GM23338 (cell line): ENCODE data around the gene LRWD1.

ENCODE experiments used
- CREB1 ChIP-seq: fragments of 250-450 bp; sonication (Bioruptor Pico); IDR thresholded peaks from 2 replicates; pipeline ENCODE4 v1.5.0; 2020; ENCODE audit warnings: low read depth, mild to moderate bottlenecking, moderate library complexity
- CTCF ChIP-seq, 2 experiments: fragments of 200-600 bp in 1 of 2; sonication (generic) in 1 of 2; conservative IDR thresholded peaks; 2 replicates each; pipeline versions ENCODE4 v1.5.1 to v1.6.1; 2016 to 2017; ENCODE audit warnings: antibody characterized with exemption in 2 of 2, low read depth in 2 of 2, mild to moderate bottlenecking in 2 of 2, moderate library complexity in 1 of 2
- EZH2 ChIP-seq: fragments of 200-600 bp; sonication (generic); IDR thresholded peaks from one replicate; pipeline ENCODE4 v1.8.0; 2017; ENCODE audit warnings: antibody characterized with exemption, mild to moderate bottlenecking, low read depth; ENCODE audit not compliant: unreplicated experiment
- EZH2phosphoT487 ChIP-seq: fragments of 200-600 bp; sonication (generic); IDR thresholded peaks from one replicate; pipeline ENCODE4 v1.8.1; 2018; ENCODE audit warnings: antibody characterized with exemption; ENCODE audit not compliant: unreplicated experiment
- JUNB ChIP-seq: IDR thresholded peaks from one replicate; pipeline ENCODE4 v1.6.1; 2016; ENCODE audit warnings: antibody characterized with exemption; ENCODE audit not compliant: unreplicated experiment
- NANOG ChIP-seq: IDR thresholded peaks from 2 replicates; pipeline ENCODE4 v1.6.1; 2016; ENCODE audit warnings: antibody characterized with exemption, borderline replicate concordance
- POLR2AphosphoS5 ChIP-seq: IDR thresholded peaks from 2 replicates; pipeline ENCODE4 v1.6.1; 2016; ENCODE audit warnings: antibody characterized with exemption, low read depth
- ZNF331 ChIP-seq: fragments of 250-450 bp; sonication (Bioruptor Pico); IDR thresholded peaks from 2 replicates; pipeline ENCODE4 v1.5.0; 2020; ENCODE audit warnings: low read depth, mild to moderate bottlenecking, moderate library complexity
- ZNF462 ChIP-seq: fragments of 250-450 bp; sonication (Bioruptor Pico); IDR thresholded peaks from 2 replicates; pipeline ENCODE4 v1.5.0; 2020; ENCODE audit warnings: mild to moderate bottlenecking, moderate library complexity
- TF ChIP-seq, protein P1 (sequence below): IDR thresholded peaks from one replicate; pipeline ENCODE4 v1.6.1; 2018; ENCODE audit warnings: antibody characterized with exemption; ENCODE audit not compliant: unreplicated experiment

DNA sequence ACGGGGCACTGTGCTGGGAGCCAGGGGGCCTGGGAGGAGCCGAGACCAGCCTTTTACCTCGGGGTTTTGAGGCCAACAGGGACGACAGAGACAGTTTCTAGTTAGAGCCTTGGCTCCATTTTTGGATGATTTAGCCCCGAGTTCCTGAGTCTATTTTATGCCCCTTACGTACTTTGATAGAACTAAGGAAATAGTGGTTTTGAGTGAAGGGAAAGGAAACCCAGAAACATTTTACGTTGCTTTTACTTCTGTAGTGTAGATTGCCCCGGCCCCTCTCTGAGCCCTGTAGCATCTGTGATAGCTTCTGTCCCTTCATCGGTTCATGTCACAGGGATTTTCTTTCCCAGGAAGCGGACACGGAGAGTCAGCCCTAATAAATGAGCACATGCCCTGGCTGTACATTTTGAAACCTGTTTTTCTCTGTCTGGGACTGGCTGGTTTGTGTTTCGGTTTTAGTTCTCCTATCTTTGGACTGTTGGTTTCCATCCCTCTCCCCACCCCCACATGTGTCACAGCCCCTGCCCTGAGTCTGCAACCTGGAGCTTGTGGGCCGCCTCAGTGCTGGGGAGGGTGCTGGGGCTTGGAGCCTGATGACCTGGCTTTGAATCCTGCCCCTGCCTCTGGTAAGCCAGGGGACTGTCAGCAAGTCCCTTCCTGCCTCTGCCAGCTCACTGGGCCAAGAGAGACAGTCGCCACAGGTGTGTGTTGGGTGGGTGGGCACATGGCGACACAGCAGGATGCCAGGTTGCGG is 38.3 kb upstream of the LRWD1 start:
- no peak for TF ChIP-seq CTCF (conservative IDR thresholded peaks at IDR 0.05; ENCODE audit: low read depth in 2 of 2)
- no peak for TF ChIP-seq EZH2phosphoT487
- TF ChIP-seq, protein P1, sequence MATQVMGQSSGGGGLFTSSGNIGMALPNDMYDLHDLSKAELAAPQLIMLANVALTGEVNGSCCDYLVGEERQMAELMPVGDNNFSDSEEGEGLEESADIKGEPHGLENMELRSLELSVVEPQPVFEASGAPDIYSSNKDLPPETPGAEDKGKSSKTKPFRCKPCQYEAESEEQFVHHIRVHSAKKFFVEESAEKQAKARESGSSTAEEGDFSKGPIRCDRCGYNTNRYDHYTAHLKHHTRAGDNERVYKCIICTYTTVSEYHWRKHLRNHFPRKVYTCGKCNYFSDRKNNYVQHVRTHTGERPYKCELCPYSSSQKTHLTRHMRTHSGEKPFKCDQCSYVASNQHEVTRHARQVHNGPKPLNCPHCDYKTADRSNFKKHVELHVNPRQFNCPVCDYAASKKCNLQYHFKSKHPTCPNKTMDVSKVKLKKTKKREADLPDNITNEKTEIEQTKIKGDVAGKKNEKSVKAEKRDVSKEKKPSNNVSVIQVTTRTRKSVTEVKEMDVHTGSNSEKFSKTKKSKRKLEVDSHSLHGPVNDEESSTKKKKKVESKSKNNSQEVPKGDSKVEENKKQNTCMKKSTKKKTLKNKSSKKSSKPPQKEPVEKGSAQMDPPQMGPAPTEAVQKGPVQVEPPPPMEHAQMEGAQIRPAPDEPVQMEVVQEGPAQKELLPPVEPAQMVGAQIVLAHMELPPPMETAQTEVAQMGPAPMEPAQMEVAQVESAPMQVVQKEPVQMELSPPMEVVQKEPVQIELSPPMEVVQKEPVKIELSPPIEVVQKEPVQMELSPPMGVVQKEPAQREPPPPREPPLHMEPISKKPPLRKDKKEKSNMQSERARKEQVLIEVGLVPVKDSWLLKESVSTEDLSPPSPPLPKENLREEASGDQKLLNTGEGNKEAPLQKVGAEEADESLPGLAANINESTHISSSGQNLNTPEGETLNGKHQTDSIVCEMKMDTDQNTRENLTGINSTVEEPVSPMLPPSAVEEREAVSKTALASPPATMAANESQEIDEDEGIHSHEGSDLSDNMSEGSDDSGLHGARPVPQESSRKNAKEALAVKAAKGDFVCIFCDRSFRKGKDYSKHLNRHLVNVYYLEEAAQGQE = no peak
- no peak for TF ChIP-seq POLR2AphosphoS5
- TF ChIP-seq JUNB = no peak
- no peak for TF ChIP-seq EZH2
- TF ChIP-seq NANOG = no peak
- TF ChIP-seq ZNF331 (CRISPR knock-in tag) = no peak
- TF ChIP-seq CREB1 (CRISPR knock-in tag) = no peak
- TF ChIP-seq ZNF462 (CRISPR knock-in tag) = no peak
